KG1 (cell line): ENCODE measurements around the gene RNF148.

ENCODE experiments used
- DNase-seq: peaks from one replicate; lab custom pipeline; 2025; lab: John Stamatoyannopoulos, UW

Gene RNF148, protein sequence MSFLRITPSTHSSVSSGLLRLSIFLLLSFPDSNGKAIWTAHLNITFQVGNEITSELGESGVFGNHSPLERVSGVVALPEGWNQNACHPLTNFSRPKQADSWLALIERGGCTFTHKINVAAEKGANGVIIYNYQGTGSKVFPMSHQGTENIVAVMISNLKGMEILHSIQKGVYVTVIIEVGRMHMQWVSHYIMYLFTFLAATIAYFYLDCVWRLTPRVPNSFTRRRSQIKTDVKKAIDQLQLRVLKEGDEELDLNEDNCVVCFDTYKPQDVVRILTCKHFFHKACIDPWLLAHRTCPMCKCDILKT

DNA sequence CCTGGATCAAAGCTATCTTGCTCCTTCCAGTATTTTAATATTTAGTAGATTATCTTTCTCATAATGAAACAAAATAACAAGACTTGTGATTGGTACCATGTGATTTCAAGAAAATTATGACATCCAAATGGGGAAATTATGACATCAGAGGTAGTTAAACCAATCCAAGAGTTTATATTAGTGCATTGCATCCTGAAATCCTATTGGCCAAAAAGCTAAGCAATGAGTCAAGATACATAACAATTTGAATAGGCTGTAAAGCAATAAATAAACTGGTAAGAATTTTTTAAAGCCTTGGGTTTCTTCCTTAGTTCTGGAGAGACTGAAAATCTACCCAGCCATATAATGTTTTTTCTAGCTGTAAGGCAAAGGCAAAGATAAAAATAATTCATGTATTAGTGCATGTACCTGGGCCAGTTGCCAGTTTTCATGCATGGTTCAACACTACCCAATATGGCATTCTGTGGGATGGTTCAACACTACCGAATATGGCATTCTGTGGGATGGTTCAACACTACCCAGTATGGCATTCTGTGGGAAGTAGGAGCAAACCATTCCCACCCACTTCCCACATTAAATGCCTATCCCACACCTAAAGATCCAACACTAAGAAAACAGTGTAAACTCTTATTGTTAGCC, at the start of gene RNF148:
RNF148 (minus strand) TSS at position 51 of the 639 bp plus-strand sequence. CDS start 172 bp downstream, outside the sequence.
- DNase-seq, result no peak

DNA sequence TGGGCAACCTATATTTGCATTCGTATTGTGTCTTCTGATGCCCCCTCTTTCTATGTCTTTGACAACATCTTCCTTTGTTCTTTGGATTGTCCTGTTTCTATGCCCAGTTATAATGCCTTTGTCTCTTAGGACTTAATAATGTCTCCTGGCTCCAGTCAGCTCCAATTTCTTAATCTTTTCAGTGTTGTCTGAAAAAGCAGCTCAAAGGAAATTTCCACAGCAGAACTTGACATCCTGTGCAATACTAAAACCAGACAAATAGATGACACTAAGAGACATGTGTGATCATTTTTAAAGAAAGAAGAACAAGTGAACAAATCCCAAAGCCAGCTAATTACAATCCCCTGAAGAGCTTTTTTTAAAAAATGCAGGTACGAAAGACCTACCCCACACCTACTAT, 47.7 kb upstream of the RNF148 start:
- DNase-seq, result no peak

DNA sequence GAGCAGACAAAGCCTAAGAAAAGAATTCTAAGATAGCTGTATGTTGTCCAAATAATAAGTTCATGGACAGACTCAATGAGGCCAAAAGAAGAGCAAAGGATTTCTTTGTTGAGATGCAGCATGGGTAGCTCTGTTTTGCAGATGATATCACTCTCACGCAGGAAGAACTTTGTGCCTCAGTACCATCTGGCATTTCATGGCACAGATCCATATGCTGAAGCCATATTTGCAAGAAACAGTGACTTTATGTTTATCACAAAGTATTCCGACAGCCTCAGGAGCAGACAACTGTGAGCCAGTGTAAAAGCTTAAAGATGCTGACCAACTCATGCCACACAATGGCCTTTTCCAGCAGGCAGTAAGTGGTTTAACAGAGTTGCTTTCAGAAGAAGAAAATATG, 45.5 kb upstream of the RNF148 start:
- no peak for DNase-seq

DNA sequence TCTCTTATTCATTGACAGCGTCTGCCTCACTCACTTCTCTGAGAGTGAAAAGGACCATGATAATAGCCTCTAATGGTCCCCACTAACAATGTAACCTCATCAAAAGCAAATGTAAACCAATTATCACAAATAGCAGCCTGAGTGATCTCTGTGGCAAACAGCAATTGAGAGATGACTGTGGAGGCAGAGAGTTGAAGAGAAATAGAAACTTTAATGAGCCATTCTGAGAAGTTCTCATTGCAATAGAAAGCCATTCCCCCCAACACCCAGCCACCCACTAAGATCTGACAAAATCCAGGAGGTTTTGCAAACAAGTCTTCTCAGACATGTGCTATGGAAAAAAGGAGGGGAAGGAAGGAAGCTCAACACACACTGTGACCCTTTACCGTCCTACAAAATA, 44.2 kb upstream of the RNF148 start:
- no peak for DNase-seq

DNA sequence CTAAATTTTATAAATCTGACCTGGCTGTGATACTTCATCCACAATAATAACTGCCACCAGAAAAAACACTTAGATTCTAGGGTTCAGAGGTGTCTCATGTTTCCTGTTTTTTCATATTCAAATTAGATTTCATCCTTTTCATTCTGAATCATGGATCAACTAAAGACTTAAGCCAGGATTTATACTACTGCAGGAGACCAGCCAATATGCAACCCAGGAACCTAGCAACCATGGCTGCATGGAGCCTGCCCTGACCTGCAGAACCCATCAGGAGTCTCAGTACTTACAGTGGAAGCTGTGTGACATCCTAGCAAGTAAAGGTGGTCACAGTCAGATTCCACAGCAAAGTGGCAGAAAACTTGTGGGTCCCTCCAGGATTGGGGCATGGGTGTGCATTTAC, 40.5 kb upstream of the RNF148 start:
- DNase-seq, result no peak

DNA sequence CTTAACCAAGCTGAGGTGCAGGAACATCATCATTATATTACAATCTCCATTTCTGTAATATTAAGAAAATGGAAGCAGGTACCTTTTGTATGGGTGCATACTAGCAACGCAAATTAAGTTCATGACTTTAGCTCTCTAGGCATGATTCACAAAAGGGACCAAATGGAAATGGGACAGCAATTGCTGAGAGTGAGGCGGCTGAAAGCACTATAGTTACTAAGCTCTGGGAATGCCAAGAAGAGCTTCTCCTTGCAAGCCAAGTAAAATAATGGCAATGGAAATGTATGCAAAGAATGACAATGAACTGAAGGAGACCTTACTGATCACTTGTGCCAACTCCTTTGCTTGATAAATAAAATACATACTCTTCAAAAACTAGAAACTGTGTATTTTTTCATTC, 36.2 kb upstream of the RNF148 start:
- DNase-seq, result no peak

DNA sequence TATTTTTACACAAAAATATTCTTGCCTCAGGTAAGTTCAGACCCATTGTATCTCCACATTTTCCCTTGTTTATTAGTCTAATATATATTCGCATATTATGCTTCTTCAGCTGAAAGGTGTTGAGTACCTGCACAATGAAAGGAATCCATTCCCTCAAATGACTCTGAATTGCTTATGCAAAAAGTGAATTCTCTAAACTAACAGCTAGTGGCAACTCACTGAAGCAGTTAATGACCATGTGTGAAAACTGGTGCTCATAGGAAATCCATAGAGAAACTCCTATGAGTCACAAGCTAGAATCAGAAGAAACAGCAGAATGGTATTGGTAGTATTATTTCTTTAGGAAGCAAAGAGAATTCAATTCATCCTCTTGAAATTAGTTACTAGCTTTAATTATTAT, 33.5 kb upstream of the RNF148 start:
- DNase-seq, result no peak

DNA sequence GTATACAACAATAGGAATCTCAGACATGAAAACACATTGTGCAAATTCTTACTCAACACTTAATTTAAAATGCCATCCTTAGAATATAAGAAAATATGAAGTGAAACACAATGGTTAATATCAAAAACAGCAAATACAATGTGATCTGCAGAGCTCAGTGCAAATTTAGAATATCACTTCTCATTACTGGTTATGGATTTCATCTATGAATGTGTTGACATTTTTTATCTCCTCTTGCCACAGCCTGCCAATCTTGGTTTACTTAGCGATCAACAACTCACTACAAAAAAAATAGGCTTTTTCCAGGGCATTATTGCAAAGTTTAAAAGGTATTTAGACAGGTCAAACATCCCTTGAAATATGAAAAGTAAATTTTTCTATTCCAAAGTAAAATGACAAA, 25.0 kb upstream of the RNF148 start:
- no peak for DNase-seq

DNA sequence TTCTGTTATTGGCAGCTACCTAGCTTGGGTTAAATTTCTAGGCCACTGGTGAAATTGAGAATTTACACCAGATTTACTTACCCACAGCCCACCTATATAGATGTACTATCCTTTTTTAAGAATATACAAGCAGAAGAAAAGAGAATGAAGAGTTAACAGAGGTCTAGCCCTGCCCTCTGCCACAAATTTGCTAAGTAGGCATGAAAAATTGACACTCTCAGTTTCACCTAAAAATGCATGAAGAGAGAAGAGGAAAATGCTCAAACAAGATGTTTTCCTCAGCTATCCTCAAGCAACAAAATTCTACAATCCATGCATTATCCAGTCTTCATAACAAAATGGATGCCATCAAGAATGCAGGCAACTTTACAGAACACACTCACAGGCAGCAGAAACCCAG, 24.6 kb upstream of the RNF148 start:
- DNase-seq, result no peak

DNA sequence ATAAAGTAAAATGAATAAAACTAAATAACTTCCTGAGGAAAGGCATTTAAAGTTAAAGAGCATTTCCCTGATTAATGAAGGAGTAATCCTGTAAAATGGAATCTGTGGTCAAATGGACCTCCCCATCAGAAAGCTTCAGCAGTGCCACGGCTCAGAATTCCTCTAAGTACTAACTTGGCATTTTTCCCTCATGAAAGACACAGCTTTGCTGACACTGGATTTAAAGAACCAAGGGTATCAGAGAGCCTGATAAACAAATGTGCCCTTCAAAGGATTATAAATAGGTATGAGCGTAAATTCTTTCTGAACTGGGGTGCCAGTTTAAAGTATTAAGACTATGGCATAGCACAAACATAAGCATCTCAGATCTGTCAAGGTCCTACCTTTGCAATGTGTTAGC, 24.2 kb upstream of the RNF148 start:
- no peak for DNase-seq

DNA sequence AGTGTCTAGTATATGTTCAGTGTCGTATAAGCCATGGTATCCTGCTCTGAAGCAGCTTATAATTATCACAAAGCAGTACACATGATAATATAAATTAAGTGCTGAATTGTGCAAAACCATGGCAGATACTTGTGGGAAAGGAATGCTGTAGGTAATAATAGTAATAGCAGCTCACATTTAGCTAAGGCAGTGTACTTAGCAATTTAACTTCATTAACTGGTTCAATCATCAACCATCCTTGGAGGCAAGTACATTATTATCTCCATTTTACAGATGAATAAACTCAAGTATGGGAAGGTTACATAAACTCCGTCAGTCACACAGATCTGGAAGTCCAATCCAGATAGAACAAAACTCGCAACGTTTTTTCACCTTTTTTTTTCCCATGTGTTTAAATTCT, 21.6 kb upstream of the RNF148 start:
- DNase-seq, result no peak

DNA sequence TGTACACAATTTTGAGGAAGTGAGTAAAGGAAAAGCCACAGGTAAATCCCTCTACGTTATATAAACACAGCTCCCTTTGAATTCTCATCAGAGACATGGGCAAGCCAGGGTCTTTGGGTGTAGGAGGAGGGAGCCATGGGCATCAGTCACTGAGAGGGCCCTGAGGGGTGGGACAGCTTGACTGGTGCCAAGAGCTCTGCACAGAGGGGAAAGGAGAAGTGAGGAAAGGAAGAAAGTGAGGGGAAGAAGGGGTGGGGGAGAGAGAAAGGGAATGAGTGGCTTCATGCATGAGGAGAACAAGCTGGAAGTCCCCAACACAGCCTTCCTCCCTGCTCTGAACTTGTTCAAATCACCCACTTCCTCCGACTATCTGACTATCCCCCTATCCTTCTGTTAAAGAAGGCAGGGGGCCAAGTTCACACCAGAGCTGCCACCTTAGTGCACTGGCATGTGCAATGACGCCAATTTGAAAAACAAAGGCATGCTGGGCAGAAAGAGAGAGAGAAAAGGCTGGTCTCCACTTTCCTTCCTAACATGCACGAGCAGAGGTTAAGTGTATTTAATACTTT, 16.4 kb upstream of the RNF148 start:
- no peak for DNase-seq

DNA sequence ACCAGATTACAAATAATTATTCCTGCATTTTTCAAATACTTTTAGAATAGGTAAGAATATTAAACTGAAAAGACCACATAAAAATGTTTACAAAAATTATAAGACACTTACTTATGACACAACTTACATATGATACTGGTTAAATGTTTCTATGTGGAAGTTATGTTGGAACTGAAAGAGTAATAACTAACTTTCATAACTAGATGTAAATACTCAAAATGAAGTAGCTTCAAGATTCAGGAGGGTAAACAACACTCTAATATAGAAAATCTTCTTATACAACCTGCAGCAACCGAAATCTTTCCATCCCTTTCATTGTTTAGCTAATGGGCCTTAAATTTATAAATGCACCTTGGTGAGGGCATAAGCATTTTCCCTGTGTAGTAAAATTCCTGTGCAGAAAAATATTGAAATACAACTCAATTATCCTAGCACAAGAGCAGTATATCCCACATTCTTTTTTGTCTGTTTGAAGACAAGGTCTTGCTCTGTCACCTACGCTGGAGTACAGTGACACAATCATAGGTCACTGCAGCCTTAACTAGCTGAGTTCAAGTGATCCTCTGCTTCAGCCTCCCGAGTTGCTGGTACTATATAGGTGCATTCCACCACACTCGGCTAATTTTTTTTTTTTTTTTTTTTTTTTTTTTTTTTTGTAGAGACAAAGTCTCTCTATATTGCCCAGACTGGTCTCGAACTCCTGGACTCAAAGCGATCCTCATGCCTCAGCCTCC, 14.8 kb upstream of the RNF148 start:
- DNase-seq, result no peak

DNA sequence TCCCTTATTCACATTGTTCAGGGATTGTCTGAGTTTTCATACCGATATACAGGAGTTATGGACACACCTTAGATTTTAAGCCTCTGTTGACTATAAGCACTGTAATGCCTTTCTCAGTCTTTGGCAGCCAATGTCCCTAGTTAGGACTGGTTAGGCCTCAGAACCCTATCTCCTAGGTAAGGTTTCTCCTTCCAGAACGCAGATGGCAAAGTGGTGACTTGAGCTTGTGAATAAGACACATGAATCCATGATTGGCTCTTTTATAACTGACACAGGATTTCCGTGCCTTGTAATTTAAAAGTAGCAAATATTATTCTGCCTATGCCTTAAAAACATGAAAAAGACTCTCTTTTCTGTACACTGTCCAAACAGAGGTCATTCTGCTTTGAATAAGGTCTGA, 12.5 kb upstream of the RNF148 start:
- no peak for DNase-seq

DNA sequence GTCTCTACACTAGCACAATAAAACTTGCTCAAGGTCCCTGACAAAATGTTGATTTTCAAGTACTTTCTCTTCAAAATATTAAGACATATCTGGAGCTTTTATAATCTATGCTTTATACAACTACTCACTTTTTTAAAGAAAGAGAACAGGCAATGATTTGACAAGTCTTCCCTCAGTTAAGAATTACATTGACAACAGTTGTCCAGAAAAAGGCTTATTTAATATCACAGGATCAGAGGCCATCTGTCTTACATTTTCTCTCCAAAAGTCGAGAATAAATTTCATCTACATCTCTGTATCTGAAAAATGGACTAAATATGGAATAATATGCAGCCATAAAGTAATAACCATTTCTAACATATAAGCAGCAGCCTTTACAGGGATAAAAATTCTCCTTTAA, 8.2 kb upstream of the RNF148 start:
- DNase-seq, result no peak

DNA sequence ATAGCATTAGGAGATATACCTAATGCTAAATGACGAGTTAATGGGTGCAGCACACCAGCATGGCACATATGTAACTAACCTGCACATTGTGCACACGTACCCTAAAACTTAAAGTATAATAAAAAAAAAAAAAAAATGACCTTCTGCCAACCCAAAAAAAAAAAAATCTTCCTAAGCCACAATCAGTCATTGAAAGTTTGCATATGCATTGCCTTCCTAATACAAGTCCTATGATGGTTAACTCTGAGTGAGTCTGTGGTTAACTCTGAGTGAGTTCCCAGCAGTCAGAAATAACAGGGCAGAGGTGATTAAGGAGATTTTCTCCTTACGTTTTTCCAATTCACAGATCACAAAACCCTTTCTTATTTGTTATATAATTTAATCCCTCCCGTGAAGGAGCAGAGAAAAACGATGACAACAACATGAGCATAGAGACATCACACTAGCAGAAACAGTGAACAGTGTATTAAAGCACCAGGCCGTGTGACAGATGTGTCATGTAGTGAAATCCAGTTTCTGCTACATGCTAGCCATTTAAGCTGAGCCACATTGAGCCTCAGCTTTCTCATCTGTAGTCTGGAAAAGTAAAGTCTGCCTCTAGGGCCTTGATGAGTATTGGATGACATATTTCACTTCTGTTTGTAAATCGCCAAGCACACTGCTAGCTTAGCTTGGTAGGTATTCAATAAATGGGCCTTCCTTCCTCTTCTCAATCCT, 7.4 kb upstream of the RNF148 start:
- no peak for DNase-seq

DNA sequence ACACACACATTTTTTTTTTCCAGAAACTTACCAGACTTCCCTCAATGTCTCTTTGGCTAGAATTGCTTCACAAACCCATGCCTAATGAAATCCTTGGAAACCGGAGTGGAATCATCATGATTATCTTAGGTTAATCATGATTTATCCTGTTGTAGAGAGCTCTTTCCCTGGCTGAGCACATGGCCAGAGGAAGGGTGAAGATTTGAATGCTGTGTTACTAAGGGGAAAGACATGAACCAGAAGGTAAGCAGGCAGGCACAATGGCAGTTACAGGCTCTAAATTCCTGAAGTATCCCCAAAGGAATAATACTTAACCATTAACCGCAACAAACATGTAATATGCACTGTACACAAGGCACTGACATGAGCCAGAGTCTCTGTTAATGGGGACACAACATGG, 4.1 kb upstream of the RNF148 start:
- DNase-seq, result no peak

DNA sequence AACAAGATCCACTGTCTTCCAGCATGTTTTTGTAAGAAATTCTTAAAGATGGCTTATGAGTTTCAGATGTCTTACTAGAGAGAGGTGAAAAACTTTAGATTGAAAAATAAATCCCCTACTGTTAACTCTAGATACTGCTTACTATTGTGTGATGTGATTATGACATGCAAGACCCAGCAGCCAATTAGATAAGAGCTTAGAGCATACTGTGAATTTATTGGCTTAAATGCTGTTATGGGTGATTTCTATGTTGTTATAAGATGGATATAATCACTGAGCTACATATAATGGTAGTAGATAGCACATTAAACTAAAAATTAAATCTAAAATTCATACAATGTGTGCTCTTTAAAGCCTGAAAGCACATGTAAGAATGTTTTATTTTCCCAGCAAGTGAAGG, 3.7 kb downstream of the RNF148 start, which contains the start of gene RNF133:
RNF133 (minus strand) TSS at position 101 of the 400 bp plus-strand sequence. CDS start 199 bp downstream, outside the sequence.
- no peak for DNase-seq

DNA sequence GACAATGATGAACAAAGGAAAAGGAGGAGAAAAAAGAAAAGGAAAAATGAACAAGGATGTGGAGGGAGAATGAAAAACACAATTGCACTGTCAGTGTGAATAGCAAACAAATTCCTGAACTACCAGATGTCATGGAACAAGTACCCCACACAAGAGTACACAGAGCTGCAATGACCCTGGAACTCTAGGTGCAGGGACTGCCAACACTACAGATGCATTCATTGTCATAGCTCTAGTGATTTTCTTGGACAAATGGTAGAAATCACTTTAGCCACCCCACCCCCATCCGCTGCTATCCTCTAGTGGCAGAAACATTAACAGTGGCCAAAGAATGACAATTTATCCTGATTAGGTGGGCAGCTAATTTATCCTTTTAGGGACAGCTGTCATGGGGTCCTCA, 6.9 kb downstream of the RNF148 start:
- DNase-seq, result no peak

DNA sequence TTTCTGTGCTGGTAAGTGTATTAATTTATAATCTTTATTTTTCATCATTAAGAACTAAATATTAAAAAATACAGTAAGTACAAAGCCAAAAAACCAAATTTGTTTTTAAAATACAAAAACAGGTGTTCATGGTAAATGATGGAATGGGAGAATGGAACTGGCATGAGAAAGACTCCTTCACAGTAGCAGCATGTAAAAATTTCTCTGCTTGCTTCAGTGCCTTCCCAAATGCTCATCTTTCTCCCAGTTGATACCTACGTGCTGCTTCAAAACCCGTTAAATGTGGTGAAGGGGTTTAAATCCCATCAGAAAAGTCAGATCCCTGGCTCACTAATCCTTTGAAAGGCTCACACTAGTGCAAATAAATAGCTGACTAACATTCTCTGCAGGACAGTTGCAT, 8.0 kb downstream of the RNF148 start:
- no peak for DNase-seq

DNA sequence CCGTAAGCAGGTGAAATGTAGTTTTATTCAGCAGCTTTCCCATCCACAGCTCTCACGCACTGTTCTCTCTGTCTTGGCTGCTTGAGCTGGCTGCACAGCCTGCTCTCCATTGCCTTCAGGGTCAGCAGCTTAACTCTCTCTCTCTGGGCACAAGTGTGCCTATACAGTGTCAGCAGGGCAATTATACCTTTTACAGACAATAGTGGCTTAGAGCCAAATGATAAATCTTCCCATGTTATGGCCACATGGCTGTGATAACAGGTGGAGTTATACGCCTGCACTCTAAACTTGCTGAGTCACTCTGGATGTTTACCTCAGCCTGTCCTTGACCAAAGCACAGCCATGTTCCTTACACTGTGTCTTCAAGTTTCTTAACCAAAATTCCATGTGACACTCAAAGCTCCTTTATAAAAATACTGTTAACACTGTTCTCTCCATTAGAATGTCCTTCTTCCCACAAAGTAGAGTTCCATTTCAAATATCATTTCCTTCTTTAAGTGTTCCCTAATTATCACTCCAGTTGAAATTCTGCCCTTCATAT, 9.9 kb downstream of the RNF148 start:
- DNase-seq, result no peak
